Right atrium auricular region (tissue), 2 donors: ENCODE results near the gene EDN3. TPM values are rescaled to one million over a fixed set of nuclear protein-coding genes. Genes with fewer than 3 reads are reported as not detected.

Experiments
- DNase-seq: peaks from one replicate; pipeline ENCODE4 v3.0.0-alpha.2; 2019; ENCODE audit warnings: low spot score
- H3K27ac ChIP-seq, 2 donors: fragments of 200-600 bp; sonication (generic); 1 replicate in 1 of 2; 2 replicates in 1 of 2; pipeline ENCODE4 v1.5.1; 2016 to 2019
- H3K27me3 ChIP-seq, 2 donors: fragments of 200-600 bp; sonication (generic); one replicate each; pipeline versions ENCODE4 v1.5.1 to v1.6.0; 2017 to 2019
- H3K36me3 ChIP-seq: fragments of 200-600 bp; sonication (generic); one replicate; pipeline ENCODE4 v1.5.1; 2016
- H3K4me1 ChIP-seq, 2 donors: fragments of 200-600 bp; sonication (generic); one replicate each; pipeline versions ENCODE4 v1.5.1 to v1.6.0; 2017 to 2019
- H3K4me3 ChIP-seq, 2 donors: fragments of 200-600 bp; sonication (generic); 1 replicate in 1 of 2; 2 replicates in 1 of 2; pipeline ENCODE4 v1.5.1; 2017 to 2019; ENCODE audit warnings: mild to moderate bottlenecking in 1 of 2, moderate library complexity in 1 of 2
- H3K9me3 ChIP-seq, 2 donors: fragments of 200-600 bp; sonication (generic); one replicate each; pipeline ENCODE4 v1.5.1; 2019
- CTCF ChIP-seq, 2 donors: fragments of 200-600 bp; sonication (generic); IDR thresholded peaks; one replicate each; pipeline ENCODE4 v1.5.1; 2019; ENCODE audit warnings: antibody characterized with exemption in 2 of 2
- total RNA-seq, 2 donors: library from RNA; depleted of rRNA; stranded (reverse); fragments of >200 nt; gene quantifications; one replicate each; pipeline ENCODE4 v1.1.0, GENCODE V29; 2016

EDN3 gene
- total RNA-seq, 2 donors from 2014 or later: not detected

- no peak for TF ChIP-seq CTCF (IDR thresholded peaks at IDR 0.05)
- Histone ChIP-seq H3K27me3 (no peaks in the 10 kb centered on the region), H3K4me3 (no peak overlapping the region), H3K9me3 (no peaks in the 10 kb centered on the region), H3K27ac (no peak overlapping the region), H3K4me1 (no peaks in the 10 kb centered on the region), H3K36me3 (no peaks in the 10 kb centered on the region)
- no peak for DNase-seq
These were observed 8.8 kb downstream of the EDN3 start for GRCh38 chr20:59309218-59309617.

GRCh38 chr20:59314997-59315396 lies 14.6 kb downstream of the EDN3 start:
- TF ChIP-seq CTCF (IDR thresholded peaks at IDR 0.05): no peak
- Histone ChIP-seq H3K36me3 (no peaks in the 10 kb centered on the region), H3K9me3 (no peaks in the 10 kb centered on the region), H3K27ac (no peak overlapping the region), H3K4me3 (no peak overlapping the region), H3K27me3 (no peaks in the 10 kb centered on the region), H3K4me1 (no peaks in the 10 kb centered on the region)
- no peak for DNase-seq

DNA sequence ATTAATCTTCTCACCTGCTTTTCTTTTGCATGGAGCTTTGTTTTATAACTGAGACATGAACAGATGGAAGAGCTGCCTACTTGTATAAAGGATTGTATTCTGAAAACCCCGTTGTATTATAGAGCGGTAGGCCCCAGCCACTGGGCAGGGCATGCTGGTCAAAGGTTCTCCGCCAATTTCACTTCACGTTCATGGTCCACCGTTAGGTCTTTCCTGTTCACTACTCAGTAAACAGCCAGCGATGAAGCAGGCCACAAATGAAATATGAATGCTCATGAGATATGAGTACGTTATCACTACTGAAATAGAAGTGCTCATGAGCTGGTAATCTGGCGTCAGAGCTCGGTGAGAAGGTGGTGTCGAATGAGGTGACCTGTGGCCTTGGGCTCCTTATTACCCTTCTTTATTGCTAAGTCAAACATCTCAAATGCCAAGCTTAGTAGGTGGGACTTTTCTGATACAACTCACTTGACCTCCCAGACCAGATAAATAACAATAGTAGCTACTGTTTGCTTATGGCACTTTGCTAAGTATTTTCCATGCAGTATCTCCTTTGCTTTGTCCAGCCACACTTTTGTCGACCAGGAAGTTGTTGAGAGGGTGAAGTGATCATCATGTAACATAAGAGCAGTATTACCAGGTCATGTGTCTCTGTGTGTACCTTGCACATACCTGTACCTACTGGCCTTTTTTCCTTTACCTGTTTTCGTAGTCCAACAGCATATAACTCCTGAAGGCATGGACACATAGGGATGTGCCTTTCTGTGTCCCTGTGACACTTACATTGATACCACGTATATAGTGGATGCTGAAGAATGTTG lies 16.7 kb downstream of the EDN3 start:
- Histone ChIP-seq H3K27me3 (no peaks in the 10 kb centered on the region), H3K4me3 (no peak overlapping the region), H3K27ac (no peak overlapping the region), H3K36me3 (no peaks in the 10 kb centered on the region), H3K4me1 (no peaks in the 10 kb centered on the region), H3K9me3 (no peaks in the 10 kb centered on the region)
- TF ChIP-seq CTCF (IDR thresholded peaks at IDR 0.05): no peak
- DNase-seq: no peak

DNA sequence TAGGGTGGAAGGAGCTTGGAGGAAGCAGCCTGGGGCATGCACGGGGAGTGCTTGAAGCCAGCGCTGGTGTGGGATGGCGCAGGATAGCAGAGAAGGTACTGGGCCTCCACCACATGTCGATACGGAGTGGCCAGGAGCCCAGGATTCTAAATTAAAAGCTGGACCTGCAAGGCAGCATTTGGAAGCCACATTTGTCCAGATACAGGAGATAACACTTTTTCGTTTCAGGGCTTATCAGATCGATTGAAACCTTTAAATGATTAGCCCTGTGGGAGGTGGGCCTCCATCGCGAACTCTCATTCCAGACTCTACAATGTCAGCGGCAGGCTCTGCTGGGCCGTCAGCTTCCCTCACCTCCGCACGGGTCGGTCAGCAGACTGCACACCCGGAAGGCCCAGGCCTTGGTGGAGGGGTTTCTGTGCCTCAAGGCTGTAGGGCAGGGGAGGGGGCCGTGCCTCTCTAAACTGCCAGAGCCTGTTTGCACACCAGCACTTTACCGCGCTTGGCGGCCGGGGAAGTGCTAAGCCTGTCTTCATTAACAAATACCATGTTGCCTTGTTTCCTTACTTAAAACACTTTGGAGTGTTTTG lies 17.9 kb downstream of the EDN3 start:
- H3K4me1 ChIP-seq: no peaks in the 10 kb centered on the region
- no peaks in the 10 kb centered on the region for H3K9me3 ChIP-seq
- H3K4me3 ChIP-seq: no peak overlapping the region
- no peak for DNase-seq
- no peak overlapping the region for H3K27ac ChIP-seq
- no peaks in the 10 kb centered on the region for H3K27me3 ChIP-seq
- TF ChIP-seq CTCF (IDR thresholded peaks at IDR 0.05): no peak
- H3K36me3 ChIP-seq: no peaks in the 10 kb centered on the region

DNA sequence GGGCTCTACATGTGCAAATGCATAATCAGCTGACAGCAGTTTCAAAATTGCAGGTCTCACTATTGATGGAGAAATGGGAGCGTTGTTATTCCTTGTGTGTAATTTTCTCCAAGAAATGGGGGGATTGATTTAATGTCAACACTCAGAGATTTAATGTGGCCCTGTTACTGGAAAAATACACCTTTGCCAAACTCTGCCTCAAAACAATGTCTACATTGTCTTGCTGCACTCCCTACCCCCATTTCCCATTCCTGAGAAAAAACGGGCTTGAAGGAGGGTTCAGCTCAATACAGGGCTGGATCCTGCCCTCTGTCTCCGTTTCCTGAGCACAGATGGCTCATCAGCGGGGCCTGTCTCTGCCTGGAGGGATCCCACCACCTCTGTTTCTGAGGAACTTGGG lies 18.4 kb downstream of the EDN3 start:
- Histone ChIP-seq H3K27ac (no peak overlapping the region), H3K4me1 (no peaks in the 10 kb centered on the region), H3K4me3 (no peak overlapping the region), H3K36me3 (no peaks in the 10 kb centered on the region), H3K27me3 (no peaks in the 10 kb centered on the region), H3K9me3 (no peaks in the 10 kb centered on the region)
- TF ChIP-seq CTCF (IDR thresholded peaks at IDR 0.05): no peak
- no peak for DNase-seq
